Suprapubic skin (tissue), 3 donors: ENCODE measurements around the gene ATP11A.

Source experiments
- CTCF ChIP-seq, 2 donors: fragments of 200-600 bp in 1 of 2; fragments of 450-650 bp in 1 of 2; sonication (generic) in 1 of 2; IDR thresholded peaks; one replicate each; pipeline ENCODE4 v1.5.1; 2016 to 2019; ENCODE audit warnings: antibody characterized with exemption in 2 of 2, mild to moderate bottlenecking in 1 of 2, moderate library complexity in 1 of 2
- POLR2A ChIP-seq, 2 donors: fragments of 450-650 bp; IDR thresholded peaks; one replicate each; pipeline ENCODE4 v1.6.1; 2017; ENCODE audit warnings: antibody characterized with exemption in 2 of 2, mild to moderate bottlenecking in 2 of 2, moderate library complexity in 2 of 2

- TF ChIP-seq CTCF (IDR thresholded peaks at IDR 0.05) (no peak), POLR2A (IDR thresholded peaks at IDR 0.05) (no peak)
Measured at GRCh38 chr13:112658808-112659207, 31.0 kb upstream of the ATP11A start.
